WTC11 (cell line): ENCODE results near the gene RTP1.

ENCODE experiments used
- ATF3 ChIP-seq: sonication (generic); formaldehyde crosslinking; conservative IDR thresholded peaks from 2 replicates; pipeline ENCODE4 v1.8.1; 2022; ENCODE audit warnings: mild to moderate bottlenecking, missing genetic modification reagents
- CBFB ChIP-seq: sonication (generic); formaldehyde crosslinking; IDR thresholded peaks from 2 replicates; pipeline ENCODE4 v1.8.1; 2022; ENCODE audit warnings: mild to moderate bottlenecking, low read depth, missing genetic modification reagents
- CTCF ChIP-seq: fragments of 200-600 bp; IDR thresholded peaks from 2 replicates; pipeline ENCODE4 v1.8.0; 2022; ENCODE audit warnings: antibody characterized with exemption
- FOXK1 ChIP-seq: sonication (generic); formaldehyde crosslinking; IDR thresholded peaks from 2 replicates; pipeline ENCODE4 v1.8.0; 2022; ENCODE audit warnings: mild to moderate bottlenecking, moderate library complexity, missing genetic modification reagents
- HMGXB4 ChIP-seq: sonication (generic); formaldehyde crosslinking; IDR thresholded peaks from 2 replicates; pipeline ENCODE4 v1.8.1; 2023; ENCODE audit warnings: mild to moderate bottlenecking, moderate library complexity, missing genetic modification reagents
- KAT7 ChIP-seq: sonication (generic); formaldehyde crosslinking; IDR thresholded peaks from 2 replicates; pipeline ENCODE4 v1.8.1; 2023; ENCODE audit warnings: missing genetic modification reagents, mild to moderate bottlenecking, borderline replicate concordance
- NR2C2 ChIP-seq: sonication (generic); formaldehyde crosslinking; IDR thresholded peaks from 2 replicates; pipeline ENCODE4 v1.8.0; 2022; ENCODE audit warnings: mild to moderate bottlenecking, missing genetic modification reagents
- PREB ChIP-seq: sonication (generic); formaldehyde crosslinking; IDR thresholded peaks from 2 replicates; pipeline ENCODE4 v1.8.1; 2022; ENCODE audit warnings: mild to moderate bottlenecking, missing genetic modification reagents, moderate library complexity, borderline replicate concordance
- RELA ChIP-seq: sonication (generic); formaldehyde crosslinking; IDR thresholded peaks from 2 replicates; pipeline ENCODE4 v1.8.1; 2022; ENCODE audit warnings: missing genetic modification reagents, mild to moderate bottlenecking, borderline replicate concordance
- TEAD1 ChIP-seq: sonication (generic); formaldehyde crosslinking; IDR thresholded peaks from 2 replicates; pipeline ENCODE4 v1.8.0; 2022; ENCODE audit warnings: mild to moderate bottlenecking, missing genetic modification reagents

- no peak for TF ChIP-seq CBFB (CRISPR knock-in tag)
- no peak for TF ChIP-seq CTCF
- no peak for TF ChIP-seq PREB
- no peak for TF ChIP-seq ATF3 (CRISPR knock-in tag)
- TF ChIP-seq NR2C2 (CRISPR knock-in tag), result no peak
- TF ChIP-seq RELA (CRISPR knock-in tag), result no peak
- TF ChIP-seq TEAD1, result no peak
- no peak for TF ChIP-seq FOXK1 (CRISPR knock-in tag)
- no peak for TF ChIP-seq KAT7 (CRISPR knock-in tag)
- TF ChIP-seq HMGXB4 (CRISPR knock-in tag), result no peak
Measured at GRCh38 chr3:187215460-187215859, 18.2 kb downstream of the RTP1 start.
